ENCODE results near the gene WDR27.

DNA sequence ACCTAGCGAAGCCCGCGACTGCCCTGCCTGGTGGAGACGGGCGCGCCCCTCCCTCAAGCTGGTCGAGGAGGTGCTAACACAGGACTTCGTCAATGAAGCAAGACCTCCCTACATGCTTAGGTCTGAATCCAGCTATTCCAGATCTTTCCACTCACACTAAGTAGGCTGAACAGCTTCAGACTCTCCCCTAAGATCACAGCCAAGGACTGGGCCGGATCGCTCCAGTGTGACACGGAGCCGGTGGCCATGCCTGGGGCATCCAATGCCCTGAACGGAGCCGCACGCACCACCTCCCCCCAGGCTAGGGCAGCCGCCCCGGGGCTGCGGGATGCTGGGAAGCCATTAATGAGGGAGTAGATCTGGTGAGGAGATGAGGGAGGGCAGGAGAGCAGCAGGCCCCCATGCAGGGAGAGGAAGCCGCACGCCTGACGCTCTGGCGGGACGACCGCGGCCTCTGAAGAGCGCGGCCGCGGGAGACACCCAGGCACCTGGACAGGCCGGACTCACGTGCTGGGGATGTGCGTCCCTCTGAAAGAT lies 200.0 kb downstream of the WDR27 start:
- TF ChIP-seq, protein P1, sequence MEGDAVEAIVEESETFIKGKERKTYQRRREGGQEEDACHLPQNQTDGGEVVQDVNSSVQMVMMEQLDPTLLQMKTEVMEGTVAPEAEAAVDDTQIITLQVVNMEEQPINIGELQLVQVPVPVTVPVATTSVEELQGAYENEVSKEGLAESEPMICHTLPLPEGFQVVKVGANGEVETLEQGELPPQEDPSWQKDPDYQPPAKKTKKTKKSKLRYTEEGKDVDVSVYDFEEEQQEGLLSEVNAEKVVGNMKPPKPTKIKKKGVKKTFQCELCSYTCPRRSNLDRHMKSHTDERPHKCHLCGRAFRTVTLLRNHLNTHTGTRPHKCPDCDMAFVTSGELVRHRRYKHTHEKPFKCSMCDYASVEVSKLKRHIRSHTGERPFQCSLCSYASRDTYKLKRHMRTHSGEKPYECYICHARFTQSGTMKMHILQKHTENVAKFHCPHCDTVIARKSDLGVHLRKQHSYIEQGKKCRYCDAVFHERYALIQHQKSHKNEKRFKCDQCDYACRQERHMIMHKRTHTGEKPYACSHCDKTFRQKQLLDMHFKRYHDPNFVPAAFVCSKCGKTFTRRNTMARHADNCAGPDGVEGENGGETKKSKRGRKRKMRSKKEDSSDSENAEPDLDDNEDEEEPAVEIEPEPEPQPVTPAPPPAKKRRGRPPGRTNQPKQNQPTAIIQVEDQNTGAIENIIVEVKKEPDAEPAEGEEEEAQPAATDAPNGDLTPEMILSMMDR (IDR thresholded peaks at IDR 0.05): no peak
- TF ChIP-seq EP300 (IDR thresholded peaks at IDR 0.05) (no peak), EHMT2 (IDR thresholded peaks at IDR 0.05; ENCODE audit: low read depth) (no peak)
